ENCODE results near the gene DNAJB8.

The DNAJB8 gene

DNA sequence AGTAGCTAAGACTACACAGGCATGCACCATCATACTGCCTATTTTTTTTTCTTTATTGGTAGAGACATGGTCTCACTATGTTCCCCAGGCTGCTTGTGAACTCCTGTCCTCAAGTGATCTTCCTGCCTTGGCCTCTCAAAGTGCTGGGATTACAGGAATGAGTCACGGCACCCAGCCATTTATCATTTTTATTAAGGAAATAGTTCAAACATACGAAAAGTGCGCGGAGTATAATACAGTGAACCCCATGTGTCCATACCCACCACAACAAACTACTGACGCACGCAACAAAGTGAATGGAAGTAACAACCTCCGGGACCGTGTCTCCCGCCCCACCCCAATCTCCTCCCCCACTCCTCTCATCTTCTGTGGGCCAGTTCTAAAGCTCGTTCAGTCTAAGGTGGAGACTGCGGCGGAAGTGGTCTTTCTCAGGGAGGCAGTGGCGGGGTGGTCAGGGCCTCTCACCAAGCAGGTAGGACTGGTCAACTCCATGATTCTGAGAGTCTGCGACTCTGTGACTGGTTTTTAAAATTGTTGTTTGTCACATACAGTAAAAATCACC, 42.1 kb downstream of the DNAJB8 start:
- DNase-seq: no peak

DNA sequence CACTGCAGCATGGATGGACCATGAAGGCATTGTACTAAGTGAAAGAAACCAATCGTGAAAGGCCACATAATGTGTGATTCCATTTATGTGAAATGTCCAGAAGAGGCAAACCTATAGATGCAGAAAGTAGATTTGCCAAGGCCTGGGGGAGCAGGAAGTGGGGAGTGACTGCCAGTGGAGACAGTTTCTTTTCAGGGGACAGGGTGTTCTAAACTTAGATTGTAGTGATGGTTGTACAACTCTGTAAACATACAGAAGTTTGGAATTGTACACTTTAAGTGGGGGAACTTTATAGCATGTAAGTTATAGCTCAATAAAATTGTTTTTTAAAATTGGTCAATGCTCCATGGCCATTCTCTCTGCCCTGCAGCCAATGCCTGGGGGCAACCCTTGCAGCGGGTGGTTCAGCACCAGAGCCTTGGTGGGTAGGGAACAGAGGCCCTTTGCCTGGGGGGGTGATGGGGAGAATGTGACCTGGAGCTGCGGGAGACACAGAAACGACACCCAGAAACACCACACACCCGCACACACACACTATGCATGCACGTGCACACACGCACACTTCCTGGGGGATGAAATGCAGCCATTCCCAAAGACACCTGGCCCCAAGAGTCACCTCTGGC, 43.1 kb downstream of the DNAJB8 start:
- DNase-seq: no peak

DNA sequence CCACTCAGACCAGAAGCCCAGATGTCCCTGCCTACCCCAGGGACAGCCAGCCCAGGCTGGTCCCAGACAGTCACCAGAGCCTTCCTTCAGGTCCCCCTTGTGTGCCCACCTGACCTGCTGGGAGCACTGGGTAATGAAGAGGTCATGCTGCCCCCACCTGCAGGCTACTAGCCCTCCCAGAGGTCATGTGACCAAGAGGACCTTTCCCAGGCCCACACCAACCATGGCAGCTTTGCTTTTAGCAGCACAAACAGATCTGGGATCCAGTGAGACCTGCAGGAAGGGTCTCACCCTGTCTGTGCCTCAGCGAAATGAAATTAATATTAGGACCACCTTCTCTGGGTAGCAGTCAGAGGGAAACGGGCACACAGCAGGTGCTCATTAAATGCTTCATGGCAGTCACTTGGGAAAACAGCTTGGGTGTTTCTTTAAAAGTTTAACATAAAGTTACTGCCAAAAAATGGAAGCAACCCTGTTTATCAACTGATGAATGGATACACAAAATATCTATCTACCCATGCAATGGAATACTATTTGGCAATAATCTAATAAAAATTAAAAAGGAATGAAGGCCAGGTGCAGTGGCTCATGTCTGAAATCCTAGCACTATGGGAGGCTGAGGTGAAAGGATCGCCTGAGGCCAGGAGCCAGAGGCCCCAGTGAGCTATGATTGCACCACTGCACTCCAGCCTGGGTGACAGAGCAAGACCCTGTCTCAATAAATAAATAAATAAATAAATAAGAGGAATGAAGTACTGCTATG, 43.7 kb downstream of the DNAJB8 start:
- DNase-seq: no peak

DNA sequence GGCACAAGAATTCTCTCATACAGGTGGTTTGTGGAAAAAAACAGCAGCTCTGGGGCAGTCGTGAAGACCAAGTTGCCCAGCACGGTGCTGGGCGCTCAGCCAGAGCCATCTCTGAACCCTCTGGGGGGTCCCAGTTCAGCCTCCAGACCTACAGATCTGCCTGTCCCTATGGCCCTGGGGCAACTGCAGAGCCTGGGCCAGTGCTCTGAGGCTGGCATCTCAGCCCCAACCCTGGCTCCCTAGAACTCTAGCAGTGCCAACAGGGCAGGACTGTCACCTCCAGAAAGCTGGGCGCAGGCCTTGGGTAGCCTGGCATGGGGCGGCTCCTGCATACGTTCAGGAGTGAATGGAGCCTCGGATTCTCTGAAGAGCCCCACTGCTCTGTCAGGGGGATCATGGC, 44.7 kb downstream of the DNAJB8 start:
- no peak for DNase-seq

DNA sequence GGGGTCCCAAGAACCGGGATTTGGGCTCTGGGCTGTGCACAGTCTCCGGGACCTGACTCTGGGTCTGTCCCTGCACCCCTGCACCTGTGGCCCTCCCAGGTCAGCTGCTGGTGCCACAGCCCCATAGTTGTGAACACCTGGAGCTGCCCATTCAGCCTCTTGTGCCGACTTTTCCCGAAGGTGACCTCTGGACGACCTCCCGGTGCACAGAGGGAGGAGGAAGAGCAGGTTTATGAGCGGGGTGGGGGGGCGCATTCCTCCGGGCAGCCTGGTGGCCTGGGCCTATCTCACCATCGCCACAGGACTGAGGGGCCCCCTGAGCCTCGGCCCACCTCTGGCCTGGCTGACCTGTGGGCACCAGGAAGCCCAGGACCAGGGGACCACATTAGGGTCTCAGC, 45.3 kb downstream of the DNAJB8 start:
- no peak for DNase-seq

DNA sequence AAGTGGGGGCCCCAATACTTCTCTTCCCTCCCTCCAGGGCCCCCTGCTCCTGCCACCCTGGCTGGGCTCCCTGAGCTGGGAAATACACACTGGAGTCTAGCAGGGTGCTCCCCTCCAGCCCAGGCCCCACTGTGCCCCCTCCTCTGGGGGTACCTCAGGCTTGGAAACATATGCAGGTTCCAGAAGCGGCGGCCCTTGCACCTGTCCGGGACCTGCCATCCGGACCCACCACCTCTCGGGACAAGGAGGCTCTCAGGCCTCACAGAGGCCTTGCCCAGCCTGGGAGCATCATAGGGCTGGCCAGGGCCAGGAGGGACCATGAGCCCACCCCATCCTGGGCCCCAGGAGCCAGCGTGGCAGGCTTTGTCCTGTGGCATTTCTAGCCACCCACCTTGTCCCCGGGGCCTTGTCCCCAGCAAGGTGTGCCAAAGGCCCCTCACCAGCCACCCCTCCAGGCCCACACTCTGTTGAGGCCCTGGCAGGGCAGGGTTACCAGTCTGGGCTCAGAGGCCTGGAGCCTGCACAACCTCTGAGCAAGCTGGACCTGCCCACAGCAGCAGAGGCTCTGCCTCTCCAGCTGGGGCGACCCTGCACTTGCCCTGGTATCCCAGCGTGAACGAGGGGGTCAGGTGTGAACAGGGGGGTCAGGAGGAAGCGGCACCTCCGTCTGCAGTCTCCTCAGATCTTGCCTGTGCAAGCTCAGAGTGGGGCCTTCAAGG, 45.8 kb downstream of the DNAJB8 start:
- DNase-seq: no peak

DNA sequence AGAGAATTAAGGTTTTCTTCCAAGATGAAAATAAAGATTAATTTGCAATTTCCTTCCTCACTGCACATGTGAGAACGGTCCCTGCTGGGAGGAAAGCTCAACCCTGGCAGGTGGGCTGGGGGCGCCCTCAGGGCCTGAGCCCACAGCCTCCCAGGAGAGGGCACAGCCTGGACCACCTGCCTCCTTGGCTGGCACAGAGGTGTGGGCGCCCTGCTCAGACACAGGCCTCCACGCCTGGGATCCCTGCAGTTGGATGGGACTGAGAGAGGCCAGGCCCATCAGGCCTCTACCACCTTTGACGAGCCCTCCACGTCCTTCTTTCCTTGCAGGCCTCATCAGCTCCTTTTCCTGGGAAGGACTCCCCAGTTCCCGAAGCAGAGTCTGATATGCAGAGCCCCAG, 46.4 kb downstream of the DNAJB8 start:
- no peak for DNase-seq

DNA sequence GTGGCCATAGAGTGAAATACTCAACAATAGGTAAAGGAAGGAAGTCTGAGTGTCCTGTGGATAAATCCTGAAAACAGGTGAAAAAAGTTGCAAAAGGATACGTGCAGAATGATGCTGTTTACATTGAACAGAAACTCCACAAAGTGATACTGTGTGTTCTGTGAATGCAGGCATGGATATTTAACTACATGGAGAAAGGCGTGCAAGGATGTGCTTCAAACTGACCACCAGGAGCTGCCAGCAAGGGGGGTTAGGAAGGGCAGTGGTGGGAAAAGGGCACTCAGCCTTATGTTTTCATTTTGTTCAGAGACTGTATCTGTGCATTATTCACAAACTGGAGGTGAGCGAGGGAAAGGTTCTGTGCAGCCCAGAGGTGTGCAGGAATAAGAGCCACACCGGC, 47.4 kb downstream of the DNAJB8 start:
- DNase-seq: no peak

DNA sequence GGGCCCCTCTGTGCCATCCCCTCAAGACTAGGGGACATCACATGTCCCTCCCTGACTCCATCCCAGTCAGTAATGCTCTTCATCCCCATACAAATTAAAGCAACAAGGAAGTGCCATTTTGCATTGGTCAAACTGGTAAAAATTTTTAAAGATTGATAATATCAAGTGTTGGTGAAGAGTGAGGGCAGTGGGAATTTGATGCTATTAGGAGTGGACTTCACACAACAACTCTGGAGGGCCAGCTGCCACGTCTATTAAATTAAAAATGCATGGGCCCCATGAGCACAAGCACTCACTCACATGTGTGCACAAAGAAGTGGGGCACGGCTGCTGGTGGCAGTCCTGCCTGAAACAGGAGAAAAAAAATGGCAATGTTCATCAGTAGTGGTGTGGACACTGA, 47.8 kb downstream of the DNAJB8 start:
- DNase-seq: no peak

DNA sequence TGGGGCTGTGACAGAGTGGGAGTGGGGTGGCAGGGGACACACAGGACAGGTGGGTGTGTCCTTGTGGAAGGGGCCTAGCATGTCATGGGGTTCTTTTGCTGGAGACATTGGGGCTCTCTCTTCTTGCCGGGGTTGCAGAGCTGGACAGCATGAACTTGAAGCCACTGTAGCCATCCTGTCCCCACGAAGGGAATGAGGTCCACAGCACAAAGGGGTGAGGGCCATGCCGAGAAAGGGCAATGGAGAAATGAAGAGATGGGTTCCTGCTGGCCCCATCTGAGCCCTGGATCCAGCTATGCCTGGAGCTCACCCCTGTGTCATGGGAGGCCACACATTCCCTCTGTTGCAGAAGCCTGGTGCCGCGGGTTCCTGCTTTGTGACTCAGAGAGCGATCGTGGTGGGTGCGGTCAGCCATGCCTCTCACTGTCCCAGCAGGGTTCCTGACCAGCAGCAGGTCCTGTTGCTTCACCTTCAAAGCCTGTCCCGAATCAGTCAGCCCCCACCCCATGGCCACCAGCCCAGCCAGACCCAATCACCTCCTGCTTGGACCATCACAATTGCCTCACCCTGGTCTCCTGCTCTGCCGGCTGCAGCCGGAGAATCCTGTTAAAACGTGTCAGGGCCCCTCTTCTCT, 50.0 kb downstream of the DNAJB8 start:
- DNase-seq: peak; percentile 67 to 70

DNA sequence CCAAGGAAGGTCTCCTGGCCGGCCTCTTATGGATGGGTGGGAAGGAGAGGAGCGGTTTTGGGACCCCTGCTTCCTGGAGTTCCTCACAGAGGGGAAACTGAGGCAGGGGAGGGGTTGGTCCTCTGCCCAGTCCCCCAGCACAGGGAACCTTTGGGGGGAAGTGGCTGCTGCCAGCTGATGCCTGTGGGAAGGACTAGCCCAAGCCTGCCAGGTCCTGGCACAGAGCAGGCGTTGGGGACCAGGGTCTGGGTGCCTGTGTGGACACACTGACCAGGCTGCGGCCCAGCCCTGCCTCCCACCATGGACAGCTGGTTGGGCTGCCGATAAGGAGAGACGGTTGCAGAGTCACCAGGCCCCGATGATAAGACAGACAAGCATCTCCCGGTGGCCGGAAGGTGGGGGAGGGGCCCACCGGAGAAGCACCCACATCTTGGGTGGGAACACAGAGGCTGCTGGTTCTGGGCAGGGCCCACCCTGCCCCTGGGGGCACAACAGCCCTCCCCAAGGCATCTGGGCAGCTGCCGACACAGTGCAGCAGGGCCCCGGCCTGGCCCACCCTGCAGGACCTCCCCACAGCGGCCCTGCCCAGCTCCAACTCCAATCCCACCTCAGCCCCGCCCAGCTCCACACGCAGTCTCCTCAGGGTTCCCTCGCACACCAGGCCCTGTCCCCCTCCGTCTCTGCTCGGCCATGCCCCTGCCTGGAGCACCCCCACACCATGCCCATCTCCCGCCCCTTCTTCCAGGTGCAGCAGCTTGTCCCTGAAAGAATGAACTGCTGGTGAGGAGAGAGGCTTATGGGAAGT, 50.7 kb downstream of the DNAJB8 start:
- DNase-seq: no peak

DNA sequence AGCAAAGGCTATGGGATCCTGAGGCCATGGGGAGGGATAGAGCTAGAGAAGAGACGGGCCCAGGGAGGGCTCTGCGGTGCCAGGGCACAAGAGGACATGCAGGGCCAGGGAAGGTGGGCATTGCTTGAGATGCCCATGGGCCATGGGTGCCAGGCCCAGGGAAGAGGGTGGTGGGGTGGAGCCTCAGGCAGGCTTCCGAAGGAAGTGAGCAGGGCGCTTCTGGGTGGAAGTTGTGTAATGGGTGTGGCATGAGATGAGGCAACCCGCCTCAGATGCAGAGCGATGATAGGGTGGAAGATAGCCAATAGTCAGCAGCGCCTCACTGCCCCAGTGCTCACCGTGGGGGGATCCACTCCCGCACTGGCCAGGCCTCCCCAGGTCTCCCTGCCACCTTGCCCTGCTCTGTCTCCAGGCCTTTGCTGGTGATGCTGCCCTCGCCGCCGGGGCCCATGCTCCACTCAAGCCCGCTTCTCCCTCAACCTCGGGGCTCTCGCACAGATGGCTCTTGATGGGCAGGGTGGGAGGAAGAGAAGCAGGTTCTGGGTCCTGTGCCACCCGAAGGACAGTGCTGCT, 51.4 kb downstream of the DNAJB8 start:
- peak; percentile 25 to 40 for DNase-seq

DNA sequence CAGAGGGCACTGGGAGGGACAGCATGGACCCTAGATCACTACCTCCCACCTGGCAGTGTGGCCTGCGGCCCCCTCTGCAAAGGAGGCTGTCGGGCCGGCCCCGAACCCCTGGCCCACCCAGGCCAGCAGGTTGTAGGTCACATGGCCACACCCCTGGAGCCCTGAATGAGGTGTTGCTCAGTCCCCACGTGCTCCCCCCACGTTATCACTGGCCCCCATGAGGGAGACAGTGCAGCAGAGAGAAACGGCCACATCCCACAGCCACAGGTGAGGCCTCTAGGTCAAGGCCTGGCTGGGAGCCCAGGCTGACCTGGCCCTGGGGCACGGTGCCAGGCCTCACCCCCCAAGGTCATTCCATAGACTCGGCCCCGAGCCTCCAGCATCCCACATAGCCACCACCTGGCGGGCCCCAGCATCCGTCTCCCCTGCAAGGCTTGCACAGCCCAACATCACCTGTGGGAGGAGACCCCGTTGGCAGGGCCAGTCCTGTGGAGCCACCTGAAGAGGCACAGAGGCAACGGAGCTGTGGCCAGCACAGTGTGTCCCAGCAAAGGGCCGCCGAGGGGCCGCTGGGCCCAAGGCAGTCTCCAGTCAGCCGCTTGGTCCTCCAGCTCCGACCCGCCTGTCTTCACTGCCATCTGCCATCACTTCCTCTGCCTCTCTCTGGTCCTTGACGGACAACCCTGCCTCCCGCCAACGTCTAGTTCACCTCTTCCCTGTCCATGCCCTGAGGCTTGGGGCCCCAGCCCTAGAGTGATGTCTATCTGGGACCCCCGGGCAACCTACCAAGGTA, 53.1 kb downstream of the DNAJB8 start:
- DNase-seq: no peak

DNA sequence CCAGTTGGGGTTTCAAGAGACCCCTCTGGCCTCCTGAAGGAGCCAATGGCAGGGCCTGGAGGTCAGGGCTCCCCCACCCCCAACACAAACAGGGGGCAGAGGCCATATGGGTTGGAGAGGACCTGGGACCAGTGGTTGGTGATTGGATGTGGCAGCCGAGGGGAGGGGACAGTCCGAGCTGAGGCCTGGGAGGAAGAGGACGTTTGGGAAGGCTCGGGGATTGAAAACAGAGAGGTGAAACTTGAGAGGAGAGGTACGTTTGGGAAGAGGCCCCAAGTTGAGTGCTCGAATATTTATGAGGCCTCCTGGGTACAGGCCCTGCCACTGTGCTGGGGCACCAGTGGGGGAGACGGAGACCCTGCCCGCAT, 53.7 kb downstream of the DNAJB8 start:
- DNase-seq: no peak

Data from inflammatory macrophage (primary cell).